Measurements from ENCODE around the gene FXYD1. TPM values are rescaled to one million over a fixed set of nuclear protein-coding genes. Genes with fewer than 3 reads are reported as not detected.

Gene FXYD1
- total and polyA plus RNA-seq, 2 experiments from 2014 or later: 1.5 to 26.8 TPM

DNA sequence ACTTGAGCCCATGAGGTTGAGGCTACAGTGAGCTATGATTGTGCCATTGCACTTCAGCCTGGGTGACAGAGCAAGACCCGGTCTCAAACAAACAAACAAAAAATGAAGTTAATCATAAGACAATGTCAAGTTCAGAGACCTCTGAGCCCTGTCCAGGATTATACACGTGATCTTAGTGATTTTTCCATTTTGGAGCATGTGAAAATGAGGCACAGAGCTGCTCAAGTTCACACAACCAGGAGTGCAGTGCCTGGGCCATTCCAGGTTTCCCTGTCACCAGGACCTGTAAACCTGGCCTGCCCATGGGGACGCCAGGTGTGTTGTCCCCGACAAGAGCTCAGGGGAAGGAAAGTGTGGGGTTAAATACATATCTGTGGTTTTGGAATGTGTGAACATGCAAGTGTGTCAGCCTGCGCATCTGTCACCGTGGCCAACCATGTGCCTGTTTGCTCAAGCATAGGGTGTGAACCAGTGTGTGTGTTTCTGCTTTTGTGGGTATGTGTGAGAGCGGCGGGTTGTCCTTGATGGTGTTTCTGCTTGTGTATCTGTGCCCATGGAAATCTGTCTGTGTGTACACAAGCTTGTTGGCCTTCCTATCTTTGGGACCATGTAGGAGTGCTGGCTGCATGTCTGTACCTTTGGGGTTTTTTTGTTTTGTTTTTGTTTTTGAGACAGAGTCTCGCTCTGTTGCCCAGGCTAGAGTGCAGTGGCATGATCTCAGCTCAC, 1.5 kb upstream of the FXYD1 start:
- no peak overlapping the region for H2AFZ ChIP-seq
- no peak for ATAC-seq
- no peaks in the 10 kb centered on the region for H3K36me3 ChIP-seq (ENCODE audit: insufficient read depth)
- H3K79me2 ChIP-seq (replicated peaks; ENCODE audit: insufficient read depth): no peaks in the 10 kb centered on the region
- H3K27me3 ChIP-seq (ENCODE audit: insufficient read depth): peaks cover 7% of the 10 kb centered on the region; the same call in 1 of the 2 replicates
- no peak for TF ChIP-seq EZH2 (IDR thresholded peaks at IDR 0.05; ENCODE audit: low read depth, unreplicated experiment)
- TF ChIP-seq, protein P1, sequence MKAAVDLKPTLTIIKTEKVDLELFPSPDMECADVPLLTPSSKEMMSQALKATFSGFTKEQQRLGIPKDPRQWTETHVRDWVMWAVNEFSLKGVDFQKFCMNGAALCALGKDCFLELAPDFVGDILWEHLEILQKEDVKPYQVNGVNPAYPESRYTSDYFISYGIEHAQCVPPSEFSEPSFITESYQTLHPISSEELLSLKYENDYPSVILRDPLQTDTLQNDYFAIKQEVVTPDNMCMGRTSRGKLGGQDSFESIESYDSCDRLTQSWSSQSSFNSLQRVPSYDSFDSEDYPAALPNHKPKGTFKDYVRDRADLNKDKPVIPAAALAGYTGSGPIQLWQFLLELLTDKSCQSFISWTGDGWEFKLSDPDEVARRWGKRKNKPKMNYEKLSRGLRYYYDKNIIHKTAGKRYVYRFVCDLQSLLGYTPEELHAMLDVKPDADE (IDR thresholded peaks at IDR 0.05): no peak
- TF ChIP-seq, protein P2, sequence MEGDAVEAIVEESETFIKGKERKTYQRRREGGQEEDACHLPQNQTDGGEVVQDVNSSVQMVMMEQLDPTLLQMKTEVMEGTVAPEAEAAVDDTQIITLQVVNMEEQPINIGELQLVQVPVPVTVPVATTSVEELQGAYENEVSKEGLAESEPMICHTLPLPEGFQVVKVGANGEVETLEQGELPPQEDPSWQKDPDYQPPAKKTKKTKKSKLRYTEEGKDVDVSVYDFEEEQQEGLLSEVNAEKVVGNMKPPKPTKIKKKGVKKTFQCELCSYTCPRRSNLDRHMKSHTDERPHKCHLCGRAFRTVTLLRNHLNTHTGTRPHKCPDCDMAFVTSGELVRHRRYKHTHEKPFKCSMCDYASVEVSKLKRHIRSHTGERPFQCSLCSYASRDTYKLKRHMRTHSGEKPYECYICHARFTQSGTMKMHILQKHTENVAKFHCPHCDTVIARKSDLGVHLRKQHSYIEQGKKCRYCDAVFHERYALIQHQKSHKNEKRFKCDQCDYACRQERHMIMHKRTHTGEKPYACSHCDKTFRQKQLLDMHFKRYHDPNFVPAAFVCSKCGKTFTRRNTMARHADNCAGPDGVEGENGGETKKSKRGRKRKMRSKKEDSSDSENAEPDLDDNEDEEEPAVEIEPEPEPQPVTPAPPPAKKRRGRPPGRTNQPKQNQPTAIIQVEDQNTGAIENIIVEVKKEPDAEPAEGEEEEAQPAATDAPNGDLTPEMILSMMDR (conservative IDR thresholded peaks at IDR 0.05; ENCODE audit: low read depth in 2 of 2): no peak
- no peak for TF ChIP-seq NANOG (IDR thresholded peaks at IDR 0.05; ENCODE audit: borderline replicate concordance)
- no peak for TF ChIP-seq POLR2AphosphoS5 (IDR thresholded peaks at IDR 0.05; ENCODE audit: low read depth)
- no peak for TF ChIP-seq EZH2phosphoT487 (IDR thresholded peaks at IDR 0.05; ENCODE audit: unreplicated experiment)
- no peak for TF ChIP-seq ZNF331 (CRISPR knock-in tag; IDR thresholded peaks at IDR 0.05; ENCODE audit: low read depth)
- TF ChIP-seq, protein P3, sequence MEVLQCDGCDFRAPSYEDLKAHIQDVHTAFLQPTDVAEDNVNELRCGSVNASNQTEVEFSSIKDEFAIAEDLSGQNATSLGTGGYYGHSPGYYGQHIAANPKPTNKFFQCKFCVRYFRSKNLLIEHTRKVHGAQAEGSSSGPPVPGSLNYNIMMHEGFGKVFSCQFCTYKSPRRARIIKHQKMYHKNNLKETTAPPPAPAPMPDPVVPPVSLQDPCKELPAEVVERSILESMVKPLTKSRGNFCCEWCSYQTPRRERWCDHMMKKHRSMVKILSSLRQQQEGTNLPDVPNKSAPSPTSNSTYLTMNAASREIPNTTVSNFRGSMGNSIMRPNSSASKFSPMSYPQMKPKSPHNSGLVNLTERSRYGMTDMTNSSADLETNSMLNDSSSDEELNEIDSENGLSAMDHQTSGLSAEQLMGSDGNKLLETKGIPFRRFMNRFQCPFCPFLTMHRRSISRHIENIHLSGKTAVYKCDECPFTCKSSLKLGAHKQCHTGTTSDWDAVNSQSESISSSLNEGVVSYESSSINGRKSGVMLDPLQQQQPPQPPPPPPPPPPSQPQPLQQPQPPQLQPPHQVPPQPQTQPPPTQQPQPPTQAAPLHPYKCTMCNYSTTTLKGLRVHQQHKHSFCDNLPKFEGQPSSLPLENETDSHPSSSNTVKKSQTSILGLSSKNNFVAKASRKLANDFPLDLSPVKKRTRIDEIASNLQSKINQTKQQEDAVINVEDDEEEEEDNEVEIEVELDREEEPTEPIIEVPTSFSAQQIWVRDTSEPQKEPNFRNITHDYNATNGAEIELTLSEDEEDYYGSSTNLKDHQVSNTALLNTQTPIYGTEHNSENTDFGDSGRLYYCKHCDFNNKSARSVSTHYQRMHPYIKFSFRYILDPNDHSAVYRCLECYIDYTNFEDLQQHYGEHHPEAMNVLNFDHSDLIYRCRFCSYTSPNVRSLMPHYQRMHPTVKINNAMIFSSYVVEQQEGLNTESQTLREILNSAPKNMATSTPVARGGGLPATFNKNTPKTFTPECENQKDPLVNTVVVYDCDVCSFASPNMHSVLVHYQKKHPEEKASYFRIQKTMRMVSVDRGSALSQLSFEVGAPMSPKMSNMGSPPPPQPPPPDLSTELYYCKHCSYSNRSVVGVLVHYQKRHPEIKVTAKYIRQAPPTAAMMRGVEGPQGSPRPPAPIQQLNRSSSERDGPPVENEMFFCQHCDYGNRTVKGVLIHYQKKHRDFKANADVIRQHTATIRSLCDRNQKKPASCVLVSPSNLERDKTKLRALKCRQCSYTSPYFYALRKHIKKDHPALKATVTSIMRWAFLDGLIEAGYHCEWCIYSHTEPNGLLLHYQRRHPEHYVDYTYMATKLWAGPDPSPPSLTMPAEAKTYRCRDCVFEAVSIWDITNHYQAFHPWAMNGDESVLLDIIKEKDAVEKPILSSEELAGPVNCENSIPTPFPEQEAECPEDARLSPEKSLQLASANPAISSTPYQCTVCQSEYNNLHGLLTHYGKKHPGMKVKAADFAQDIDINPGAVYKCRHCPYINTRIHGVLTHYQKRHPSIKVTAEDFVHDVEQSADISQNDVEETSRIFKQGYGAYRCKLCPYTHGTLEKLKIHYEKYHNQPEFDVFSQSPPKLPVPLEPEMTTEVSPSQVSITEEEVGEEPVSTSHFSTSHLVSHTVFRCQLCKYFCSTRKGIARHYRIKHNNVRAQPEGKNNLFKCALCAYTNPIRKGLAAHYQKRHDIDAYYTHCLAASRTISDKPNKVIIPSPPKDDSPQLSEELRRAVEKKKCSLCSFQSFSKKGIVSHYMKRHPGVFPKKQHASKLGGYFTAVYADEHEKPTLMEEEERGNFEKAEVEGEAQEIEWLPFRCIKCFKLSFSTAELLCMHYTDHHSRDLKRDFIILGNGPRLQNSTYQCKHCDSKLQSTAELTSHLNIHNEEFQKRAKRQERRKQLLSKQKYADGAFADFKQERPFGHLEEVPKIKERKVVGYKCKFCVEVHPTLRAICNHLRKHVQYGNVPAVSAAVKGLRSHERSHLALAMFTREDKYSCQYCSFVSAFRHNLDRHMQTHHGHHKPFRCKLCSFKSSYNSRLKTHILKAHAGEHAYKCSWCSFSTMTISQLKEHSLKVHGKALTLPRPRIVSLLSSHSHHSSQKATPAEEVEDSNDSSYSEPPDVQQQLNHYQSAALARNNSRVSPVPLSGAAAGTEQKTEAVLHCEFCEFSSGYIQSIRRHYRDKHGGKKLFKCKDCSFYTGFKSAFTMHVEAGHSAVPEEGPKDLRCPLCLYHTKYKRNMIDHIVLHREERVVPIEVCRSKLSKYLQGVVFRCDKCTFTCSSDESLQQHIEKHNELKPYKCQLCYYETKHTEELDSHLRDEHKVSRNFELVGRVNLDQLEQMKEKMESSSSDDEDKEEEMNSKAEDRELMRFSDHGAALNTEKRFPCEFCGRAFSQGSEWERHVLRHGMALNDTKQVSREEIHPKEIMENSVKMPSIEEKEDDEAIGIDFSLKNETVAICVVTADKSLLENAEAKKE (CRISPR knock-in tag; IDR thresholded peaks at IDR 0.05): no peak
- TF ChIP-seq CREB1 (CRISPR knock-in tag; IDR thresholded peaks at IDR 0.05; ENCODE audit: low read depth): no peak
- no peak for TF ChIP-seq JUNB (IDR thresholded peaks at IDR 0.05; ENCODE audit: unreplicated experiment)
- TF ChIP-seq ZNF114 (CRISPR knock-in tag; IDR thresholded peaks at IDR 0.05): no peak
- TF ChIP-seq, protein P4, sequence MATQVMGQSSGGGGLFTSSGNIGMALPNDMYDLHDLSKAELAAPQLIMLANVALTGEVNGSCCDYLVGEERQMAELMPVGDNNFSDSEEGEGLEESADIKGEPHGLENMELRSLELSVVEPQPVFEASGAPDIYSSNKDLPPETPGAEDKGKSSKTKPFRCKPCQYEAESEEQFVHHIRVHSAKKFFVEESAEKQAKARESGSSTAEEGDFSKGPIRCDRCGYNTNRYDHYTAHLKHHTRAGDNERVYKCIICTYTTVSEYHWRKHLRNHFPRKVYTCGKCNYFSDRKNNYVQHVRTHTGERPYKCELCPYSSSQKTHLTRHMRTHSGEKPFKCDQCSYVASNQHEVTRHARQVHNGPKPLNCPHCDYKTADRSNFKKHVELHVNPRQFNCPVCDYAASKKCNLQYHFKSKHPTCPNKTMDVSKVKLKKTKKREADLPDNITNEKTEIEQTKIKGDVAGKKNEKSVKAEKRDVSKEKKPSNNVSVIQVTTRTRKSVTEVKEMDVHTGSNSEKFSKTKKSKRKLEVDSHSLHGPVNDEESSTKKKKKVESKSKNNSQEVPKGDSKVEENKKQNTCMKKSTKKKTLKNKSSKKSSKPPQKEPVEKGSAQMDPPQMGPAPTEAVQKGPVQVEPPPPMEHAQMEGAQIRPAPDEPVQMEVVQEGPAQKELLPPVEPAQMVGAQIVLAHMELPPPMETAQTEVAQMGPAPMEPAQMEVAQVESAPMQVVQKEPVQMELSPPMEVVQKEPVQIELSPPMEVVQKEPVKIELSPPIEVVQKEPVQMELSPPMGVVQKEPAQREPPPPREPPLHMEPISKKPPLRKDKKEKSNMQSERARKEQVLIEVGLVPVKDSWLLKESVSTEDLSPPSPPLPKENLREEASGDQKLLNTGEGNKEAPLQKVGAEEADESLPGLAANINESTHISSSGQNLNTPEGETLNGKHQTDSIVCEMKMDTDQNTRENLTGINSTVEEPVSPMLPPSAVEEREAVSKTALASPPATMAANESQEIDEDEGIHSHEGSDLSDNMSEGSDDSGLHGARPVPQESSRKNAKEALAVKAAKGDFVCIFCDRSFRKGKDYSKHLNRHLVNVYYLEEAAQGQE (IDR thresholded peaks at IDR 0.05; ENCODE audit: unreplicated experiment): no peak
- TF ChIP-seq STAT1 (IDR thresholded peaks at IDR 0.05; ENCODE audit: unreplicated experiment): no peak
- H3K27ac ChIP-seq (ENCODE audit: low read depth): no peak overlapping the region
- H3K4me1 Mint-ChIP-seq: peaks cover 34% of the 10 kb centered on the region
- no peak for DNase-seq (ENCODE audit: low spot score)
- H3K4me2 ChIP-seq: no peak overlapping the region
- peaks cover 10% of the 10 kb centered on the region for H3K9me2 ChIP-seq (ENCODE audit: insufficient read depth)
- H3K4me3 ChIP-seq: no peak overlapping the region
- H3F3A ChIP-seq (replicated peaks; ENCODE audit: low read depth): 0 out of 2 replicates have a peak, but pooled peaks cover 6% of the 10 kb centered on the region
- H3K27me3 Mint-ChIP-seq (ENCODE audit: insufficient read depth, low read depth, poor library complexity): peaks cover 24% of the 10 kb centered on the region
- H4K20me1 ChIP-seq (replicated peaks; ENCODE audit: insufficient read depth): no peaks in the 10 kb centered on the region
- H3K9me3 Mint-ChIP-seq: no peaks in the 10 kb centered on the region; the same call in 2 of the 3 replicates
- H3K27ac Mint-ChIP-seq: no peak overlapping the region
- H3K4me1 ChIP-seq (ENCODE audit: insufficient read depth): peaks cover 25% of the 10 kb centered on the region
- H3K4me3 Mint-ChIP-seq: no peak overlapping the region
- H3K36me3 Mint-ChIP-seq (ENCODE audit: low read depth): no peaks in the 10 kb centered on the region; the same call in 2 of the 3 replicates
